Measurements from ENCODE around the gene CCR9.
"Not testable (repeated sequence)": the region's sequence is repeated elsewhere in the genome, so short reads cannot be mapped to it uniquely, and the experiment has no call there.

The CCR9 gene

GRCh38 chr3:45885979-45886705 lies at the start of gene CCR9:
Gene CCR9, plus strand, starts transcription at chr3:45886543. Its CDS starts 8,391 bp downstream, at chr3:45894934.
- no peak for DNase-seq

DNA sequence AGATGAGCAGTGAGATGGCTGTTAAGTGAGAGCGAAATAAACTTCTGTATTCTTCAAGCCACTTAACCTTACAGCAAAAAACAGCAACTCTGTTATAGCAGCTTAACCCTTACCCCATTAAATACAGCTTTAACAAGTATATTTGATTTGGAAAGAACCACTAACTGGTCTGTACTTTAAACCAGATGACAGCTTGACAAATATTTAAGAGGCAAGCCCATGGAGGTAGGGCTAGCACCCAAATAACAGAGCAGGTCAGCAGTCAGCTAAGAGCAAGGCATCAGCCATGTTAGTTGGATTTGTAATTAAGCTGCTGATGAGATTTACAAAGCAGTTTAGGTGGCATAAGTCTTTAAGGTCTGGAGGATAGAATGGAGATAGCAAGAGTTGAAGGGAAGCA lies 47.9 kb upstream of the CCR9 start:
- DNase-seq = no peak

DNA sequence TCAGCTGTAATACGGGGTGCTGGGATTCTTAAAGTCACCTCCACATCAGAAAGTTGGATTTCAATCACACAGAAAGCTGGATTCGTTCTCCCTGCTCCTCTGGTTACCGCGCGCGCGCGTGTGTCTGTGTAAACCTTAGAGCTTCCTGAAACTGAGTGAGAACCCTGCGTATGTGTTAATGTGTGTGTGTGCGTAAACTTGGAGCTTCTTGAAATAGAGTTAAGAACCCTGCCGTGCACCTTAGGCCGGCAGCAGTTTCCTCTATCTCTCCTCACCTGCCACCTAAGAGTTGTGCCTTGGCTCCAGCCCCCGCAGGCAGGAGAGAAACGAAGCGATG lies 45.0 kb upstream of the CCR9 start:
- DNase-seq = peak; percentile 25 to 37

DNA sequence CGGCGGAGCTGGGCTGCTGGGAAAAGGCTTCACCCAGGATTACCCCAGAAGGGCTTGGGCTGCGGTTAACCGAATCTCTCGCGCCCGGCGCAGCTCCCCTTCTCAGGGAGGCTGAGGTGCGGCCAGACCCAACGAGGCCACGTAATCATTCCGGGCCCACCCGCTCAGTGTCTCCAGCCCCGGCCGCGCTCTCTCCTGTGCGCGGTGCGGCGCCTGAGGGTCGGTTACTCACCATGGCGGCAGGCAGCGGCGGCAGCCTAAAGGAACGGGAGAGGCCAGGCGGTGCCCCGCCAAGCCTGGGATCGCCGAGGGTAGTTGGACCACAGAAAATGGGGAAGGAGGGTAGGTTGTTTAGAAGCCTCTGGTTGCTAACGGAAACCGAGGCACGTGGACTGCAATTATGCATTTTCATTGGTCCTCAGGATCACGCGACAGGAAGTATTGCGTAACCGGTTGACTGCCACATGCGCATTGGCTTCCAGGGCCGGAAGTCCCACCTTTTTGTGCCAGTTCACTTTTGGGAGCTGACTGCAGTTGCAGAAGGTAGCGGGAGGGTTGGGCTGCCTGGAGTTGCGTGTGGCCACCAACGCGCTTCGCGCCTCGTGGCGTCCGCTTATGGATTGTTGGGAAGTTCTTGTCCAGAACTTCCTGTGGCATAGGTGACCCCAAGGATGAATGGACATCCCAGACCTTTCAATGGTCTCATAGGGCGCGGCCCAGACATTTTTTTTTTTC lies 44.4 kb upstream of the CCR9 start, which contains the start of gene LZTFL1:
Gene LZTFL1 (minus strand): TSS at position 363 of the 735 bp plus-strand sequence. CDS start 128 bp downstream, at position 235.
- DNase-seq = peak; percentile 98 to 99

DNA sequence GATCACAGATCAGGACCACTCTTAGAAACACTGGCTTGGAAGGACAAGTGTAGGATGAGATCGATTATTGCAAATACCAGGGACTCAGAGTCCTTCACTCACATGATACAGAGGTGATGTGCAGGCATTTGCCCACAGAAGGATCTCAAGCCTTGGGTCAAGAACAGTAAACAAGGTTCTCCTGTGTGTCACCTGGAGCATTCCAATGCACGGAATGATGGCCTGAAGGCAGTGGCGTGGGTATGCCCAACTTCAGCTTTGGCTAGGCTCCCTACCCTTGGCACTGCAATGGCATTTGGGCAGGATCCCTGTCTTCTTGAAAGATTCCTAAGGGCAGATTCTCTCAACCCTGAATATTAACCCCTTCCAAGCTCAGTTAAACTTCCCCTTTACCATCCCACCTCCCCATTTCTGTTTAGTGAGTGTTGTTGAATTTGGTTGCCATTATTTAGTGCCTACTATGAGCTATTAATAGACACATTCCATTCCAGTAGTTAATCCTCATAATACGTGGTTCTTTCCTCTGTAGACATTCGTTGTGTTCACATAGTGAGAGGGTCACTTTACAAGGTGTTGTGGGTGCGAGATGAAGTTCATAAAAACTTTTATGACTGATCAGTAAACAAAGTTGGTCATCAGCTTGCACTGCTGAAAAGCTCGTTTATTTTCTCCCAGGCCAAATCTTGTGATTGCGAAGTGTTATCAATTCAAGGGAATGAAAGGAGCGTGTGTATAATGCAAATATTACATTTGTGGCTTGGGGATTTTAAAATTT lies 43.3 kb upstream of the CCR9 start:
- DNase-seq = no peak

- DNase-seq = peak in 1 of 2 donors; percentile 5
These were observed 41.7 kb upstream of the CCR9 start for GRCh38 chr3:45844616-45845015.

DNA sequence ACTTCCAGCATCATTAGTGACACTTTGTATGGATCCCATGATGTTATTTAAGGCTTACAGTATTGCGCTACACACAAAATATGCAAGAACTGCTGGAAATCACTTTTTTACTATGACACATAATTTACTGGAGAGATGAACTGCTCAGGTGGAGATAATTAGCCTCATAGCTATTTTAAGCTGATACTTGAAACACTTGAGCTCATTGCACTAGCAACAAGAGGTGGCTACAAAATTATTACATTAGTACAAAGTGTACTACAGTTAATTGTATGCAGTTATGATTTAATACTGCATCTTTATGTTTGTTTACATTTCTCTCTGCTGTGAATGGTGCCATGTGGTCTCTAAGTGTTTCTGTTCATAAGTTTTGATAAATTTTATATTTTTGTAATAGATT lies 38.0 kb upstream of the CCR9 start:
- no peak for DNase-seq

DNA sequence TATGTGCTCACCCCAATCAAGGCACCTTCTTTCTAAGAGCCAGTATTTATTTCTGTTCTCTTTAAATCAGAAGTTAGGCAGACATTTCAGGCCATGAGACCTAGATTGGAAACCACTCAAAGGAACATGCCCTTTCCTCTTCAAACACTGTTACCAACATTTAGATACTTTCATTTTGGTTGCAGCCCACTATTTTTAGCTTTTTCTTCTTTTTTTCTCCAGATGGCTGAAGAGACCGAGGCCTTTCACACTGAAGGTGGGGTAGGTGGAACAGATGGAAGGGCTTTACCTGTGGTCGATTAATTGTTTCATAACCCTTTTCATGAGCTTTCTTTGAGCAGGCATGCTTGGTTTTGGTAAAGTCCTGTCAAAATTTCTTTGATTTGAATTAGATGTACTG lies 33.5 kb upstream of the CCR9 start:
- DNase-seq = no peak

- not testable (repeated sequence) for DNase-seq
These were observed 30.0 kb upstream of the CCR9 start for GRCh38 chr3:45856323-45856722.

GRCh38 chr3:45857024-45857423 lies 29.3 kb upstream of the CCR9 start:
- not testable (repeated sequence) for DNase-seq

DNA sequence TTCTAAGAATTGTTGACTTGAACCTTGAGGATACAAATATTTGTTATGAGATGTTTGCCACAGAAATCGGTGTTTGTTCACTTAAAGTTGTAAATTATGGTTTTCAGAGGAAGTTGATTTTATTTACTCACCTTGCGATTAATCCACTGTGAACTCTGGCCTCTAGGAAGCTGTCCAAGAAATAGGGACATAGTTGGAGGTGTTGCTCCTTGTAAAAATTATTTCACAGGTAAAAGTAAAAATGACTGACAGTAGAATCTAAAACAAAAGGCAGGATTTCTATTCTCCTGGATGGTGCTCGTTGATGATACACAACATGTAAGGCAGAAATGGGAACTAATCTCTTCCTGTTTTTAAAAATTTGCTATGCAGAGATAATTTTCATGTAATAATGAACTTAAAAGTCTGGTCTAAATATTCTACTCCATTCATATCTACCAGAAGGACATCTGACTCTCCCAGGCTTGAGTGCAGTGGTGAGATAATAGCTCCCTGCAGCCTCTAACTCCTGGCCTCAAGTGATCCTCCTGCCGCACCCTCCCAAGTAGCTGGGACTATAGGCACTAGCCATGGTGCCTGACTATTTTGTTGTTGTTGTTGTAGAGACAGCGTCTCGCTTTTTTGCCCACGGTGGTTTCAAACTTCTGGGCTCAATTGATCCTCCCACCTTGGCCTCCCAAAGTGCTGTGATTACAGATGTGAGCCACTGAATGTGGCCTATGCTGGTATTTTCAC lies 27.4 kb upstream of the CCR9 start:
- DNase-seq = peak in 1 of 2 donors; percentile 6

GRCh38 chr3:45860481-45860880 lies 25.9 kb upstream of the CCR9 start:
- no peak for DNase-seq

DNA sequence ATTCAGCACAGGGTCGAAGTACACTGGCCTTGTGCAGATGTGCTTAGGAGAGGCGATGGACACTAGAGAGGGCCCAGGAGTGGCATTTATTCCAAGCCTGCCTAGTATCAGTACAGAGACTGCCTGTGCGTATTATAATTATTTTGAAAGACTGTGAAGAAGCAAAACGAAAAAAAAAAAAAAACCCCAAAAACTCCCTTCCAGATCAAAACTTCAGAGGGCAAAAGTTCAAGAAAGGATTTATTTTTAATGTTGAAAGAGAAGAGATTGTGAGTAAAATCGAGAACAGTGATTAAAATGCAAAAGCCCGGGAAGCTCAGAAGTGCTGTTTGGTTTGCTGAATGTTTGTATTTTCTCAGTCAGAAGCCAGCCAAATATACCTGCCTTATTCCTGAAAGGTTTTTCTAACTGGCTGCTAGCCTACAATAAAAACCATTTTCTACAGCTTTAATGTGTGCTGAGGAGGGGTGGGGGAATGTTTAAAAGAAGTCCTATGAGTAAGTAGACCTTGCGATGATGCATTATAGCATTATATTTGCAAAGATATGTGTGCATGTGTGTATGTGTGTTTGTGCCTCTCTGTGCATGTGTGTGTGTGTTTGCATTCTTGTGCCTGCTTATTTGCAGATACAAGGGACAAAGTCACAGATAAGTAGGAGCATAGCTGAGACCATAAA lies 25.2 kb upstream of the CCR9 start:
- no peak for DNase-seq

DNA sequence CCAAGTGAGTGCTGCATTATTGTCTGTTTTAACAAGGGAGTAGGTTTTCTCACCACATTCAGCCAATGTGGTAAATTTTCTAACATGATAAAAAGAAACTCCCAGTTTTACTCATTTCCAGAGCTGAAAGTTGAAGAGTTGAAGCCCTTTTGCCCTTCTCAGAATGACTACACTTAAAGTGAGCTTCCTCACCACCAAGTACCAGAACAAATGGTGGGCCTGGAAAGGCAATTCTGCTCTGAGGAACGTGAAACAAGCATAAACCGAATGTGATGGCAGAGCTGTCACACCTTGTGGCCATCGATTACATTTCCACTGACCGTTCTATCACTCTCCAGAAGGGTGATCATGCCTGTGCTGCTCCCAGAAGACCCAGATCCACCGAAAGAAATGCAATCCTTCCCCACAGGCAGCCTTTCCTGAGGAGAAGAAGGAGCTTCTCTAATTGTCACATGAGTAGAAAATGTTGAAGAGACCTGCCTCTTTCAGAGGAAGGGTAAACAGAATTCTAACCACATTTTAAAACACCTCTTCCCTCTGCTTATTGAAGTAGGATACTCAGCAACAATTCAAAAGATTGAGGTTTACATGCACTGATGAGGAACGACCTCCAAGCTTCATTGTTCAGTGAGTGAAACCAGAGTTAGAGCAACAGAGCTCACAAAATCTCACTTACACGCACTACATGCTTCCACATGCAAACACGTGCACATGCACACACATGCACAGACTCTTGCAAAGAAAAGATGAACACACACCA lies 21.4 kb upstream of the CCR9 start:
- DNase-seq = no peak

DNA sequence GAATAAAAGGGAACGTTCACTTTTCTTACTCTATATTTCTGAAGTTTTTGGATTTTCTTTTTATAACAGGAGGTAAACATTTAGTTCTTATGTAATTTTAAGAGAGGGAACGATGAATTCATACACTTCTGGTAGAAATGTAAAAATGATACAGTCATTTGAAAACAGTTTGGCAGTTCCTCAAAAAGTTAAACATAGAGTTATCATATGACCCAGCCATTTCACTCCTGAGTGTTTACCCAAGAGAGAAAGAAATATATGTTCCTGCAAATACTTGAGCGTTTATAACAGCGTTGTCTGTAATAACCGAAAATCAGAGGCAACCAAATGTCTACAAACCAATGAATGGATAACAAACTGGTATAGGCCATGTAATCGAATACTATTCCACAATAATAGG lies 20.8 kb upstream of the CCR9 start:
- DNase-seq = peak in 1 of 2 donors; percentile 10

DNA sequence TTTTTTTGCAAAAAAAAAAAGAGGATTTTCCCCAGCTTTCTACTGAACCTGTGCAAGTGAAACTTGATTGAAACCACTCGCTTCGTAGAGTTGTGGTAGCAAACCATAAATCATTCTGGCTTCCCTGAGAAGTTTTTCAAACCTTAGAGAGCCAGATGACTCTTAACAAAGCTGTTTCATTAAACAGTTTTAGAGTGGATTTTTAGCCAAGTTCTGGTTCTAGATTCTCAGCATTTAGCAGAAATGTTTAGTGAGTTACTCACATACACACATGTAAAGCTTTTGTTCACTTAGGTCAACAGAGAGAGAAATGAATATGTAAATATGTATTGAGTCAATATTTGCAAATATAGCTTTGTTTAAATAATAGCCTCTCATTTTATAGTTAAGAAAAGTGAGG lies 18.1 kb upstream of the CCR9 start:
- no peak for DNase-seq

GRCh38 chr3:45868650-45869049 lies 17.7 kb upstream of the CCR9 start:
- no peak for DNase-seq

GRCh38 chr3:45869638-45870037 lies 16.7 kb upstream of the CCR9 start:
- no peak for DNase-seq

- no peak for DNase-seq
These were observed 16.2 kb upstream of the CCR9 start for GRCh38 chr3:45870099-45870498.

GRCh38 chr3:45871780-45872179 lies 14.6 kb upstream of the CCR9 start:
- DNase-seq = no peak

DNA sequence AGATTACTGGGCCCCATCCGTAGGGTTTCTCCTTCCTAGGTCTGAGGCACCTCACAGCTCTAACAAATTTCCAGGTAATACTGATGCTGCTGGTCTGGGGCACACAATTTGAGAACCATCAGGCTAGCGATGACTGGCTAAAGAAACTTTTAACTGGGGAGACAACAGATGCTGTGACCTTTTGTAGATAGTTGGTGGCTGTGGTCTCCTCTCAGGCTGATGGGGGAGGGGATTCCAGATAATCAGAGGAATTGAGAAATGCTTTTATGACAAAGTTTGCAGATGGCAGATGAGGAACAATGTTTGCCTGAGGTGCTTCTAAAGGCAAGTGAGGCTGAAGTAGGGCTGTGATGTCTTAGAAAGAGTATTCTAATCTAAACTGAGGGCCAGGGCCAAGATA lies 13.8 kb upstream of the CCR9 start:
- DNase-seq = no peak

GRCh38 chr3:45873036-45873435 lies 13.3 kb upstream of the CCR9 start:
- no peak for DNase-seq

All from inflammatory macrophage treated with lipopolysaccharide for 1 hour (primary cell).